Stomach smooth muscle (tissue), 2 donors: ENCODE results near the gene CREM.

ENCODE experiments used
- H3K27ac ChIP-seq: one replicate; pipeline ENCODE4 v1.7.0; 2013; ENCODE audit warnings: mild to moderate bottlenecking, low read length, inconsistent platforms
- H3K27me3 ChIP-seq, 2 donors: one replicate each; pipeline ENCODE4 v1.7.0; 2013; ENCODE audit warnings: low read length in 2 of 2; ENCODE audit not compliant: insufficient read depth in 2 of 2, control insufficient read depth in 1 of 2
- H3K36me3 ChIP-seq, 2 donors: one replicate each; pipeline ENCODE4 v1.7.0; 2013; ENCODE audit warnings: low read length in 2 of 2; ENCODE audit not compliant: control insufficient read depth in 2 of 2, insufficient read depth in 2 of 2
- H3K4me1 ChIP-seq: one replicate; pipeline ENCODE4 v1.7.0; 2013; ENCODE audit warnings: low read length; ENCODE audit not compliant: control insufficient read depth, insufficient read depth
- H3K4me3 ChIP-seq, 2 donors: one replicate each; pipeline ENCODE4 v1.7.0; 2013; ENCODE audit warnings: low read length in 2 of 2
- H3K9ac ChIP-seq, 2 donors: one replicate each; pipeline ENCODE4 v1.7.0; 2013; ENCODE audit warnings: low read length in 2 of 2, mild to moderate bottlenecking in 1 of 2
- H3K9me3 ChIP-seq, 2 donors: one replicate each; pipeline ENCODE4 v1.7.0; 2013; ENCODE audit warnings: low read length in 2 of 2; ENCODE audit not compliant: control insufficient read depth in 2 of 2
- donor health status: healthy.
- donor health status: Pancreatic carcinoma.

The CREM gene

DNA sequence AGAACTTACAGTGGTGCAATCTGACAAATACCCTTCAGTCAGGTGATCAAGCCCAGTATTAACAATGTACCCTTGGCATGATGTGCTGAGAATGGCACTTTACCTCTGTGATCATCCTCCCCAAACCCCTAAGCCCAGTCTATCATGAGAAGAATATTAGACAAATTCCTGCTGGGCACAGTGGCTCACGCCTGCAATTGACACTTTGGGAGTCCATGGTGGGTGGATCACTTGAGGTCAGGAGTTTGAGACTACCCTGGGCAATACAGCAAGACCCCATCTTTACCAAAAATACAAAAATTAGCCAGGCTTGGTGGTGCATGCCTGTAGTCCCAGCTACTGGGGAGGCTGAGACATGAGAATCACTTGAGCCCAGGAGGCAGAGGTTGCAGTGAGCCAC lies 29.1 kb upstream of the CREM start:
- no peak overlapping the region for H3K9ac ChIP-seq
- H3K9me3 ChIP-seq: no peaks in the 10 kb centered on the region
- H3K4me3 ChIP-seq: no peak overlapping the region
- no peaks in the 10 kb centered on the region for H3K4me1 ChIP-seq
- no peaks in the 10 kb centered on the region for H3K36me3 ChIP-seq
- peaks cover 0 to 3% of the 10 kb centered on the region in 2 donors for H3K27me3 ChIP-seq
- H3K27ac ChIP-seq: no peak overlapping the region

DNA sequence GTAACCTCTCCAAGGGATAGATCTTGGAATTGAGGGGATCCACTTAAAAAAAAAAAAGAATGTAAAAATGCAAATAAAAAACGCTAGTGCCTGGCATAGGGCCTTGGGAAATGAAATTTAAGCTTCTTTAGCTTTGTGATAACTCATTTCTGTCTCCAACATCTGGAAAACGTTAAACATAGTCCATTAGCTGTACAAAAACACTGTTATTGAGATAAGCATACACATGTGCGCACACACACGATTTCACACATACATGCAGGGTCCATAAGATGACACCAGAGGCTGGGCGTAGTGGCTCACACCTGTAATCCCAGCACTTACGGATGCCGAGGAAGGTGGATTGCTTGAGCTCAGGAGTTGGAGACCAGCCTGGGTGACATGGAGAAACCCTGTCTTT lies 22.8 kb upstream of the CREM start:
- no peaks in the 10 kb centered on the region for H3K27me3 ChIP-seq
- H3K4me1 ChIP-seq: no peaks in the 10 kb centered on the region
- no peaks in the 10 kb centered on the region for H3K36me3 ChIP-seq
- H3K4me3 ChIP-seq: no peak overlapping the region
- no peaks in the 10 kb centered on the region for H3K9me3 ChIP-seq
- no peak overlapping the region for H3K9ac ChIP-seq
- H3K27ac ChIP-seq: no peak overlapping the region

GRCh38 chr10:35112571-35112970 lies 14.1 kb upstream of the CREM start:
- Histone ChIP-seq H3K4me1 (no peaks in the 10 kb centered on the region), H3K9me3 (no peaks in the 10 kb centered on the region), H3K36me3 (no peaks in the 10 kb centered on the region), H3K9ac (no peak overlapping the region), H3K27ac (no peak overlapping the region), H3K4me3 (no peak overlapping the region), H3K27me3 (no peaks in the 10 kb centered on the region)

GRCh38 chr10:35119378-35119777 lies 7.3 kb upstream of the CREM start:
- Histone ChIP-seq H3K27ac (no peak overlapping the region), H3K4me3 (no peak overlapping the region), H3K36me3 (no peaks in the 10 kb centered on the region), H3K9ac (no peak overlapping the region), H3K27me3 (no peaks in the 10 kb centered on the region), H3K4me1 (no peaks in the 10 kb centered on the region), H3K9me3 (no peaks in the 10 kb centered on the region)

- H3K4me3 ChIP-seq: no peak overlapping the region
- H3K27ac ChIP-seq: no peak overlapping the region
- H3K4me1 ChIP-seq: no peaks in the 10 kb centered on the region
- H3K9ac ChIP-seq: no peak overlapping the region
- no peaks in the 10 kb centered on the region for H3K27me3 ChIP-seq
- H3K9me3 ChIP-seq: no peaks in the 10 kb centered on the region
- H3K36me3 ChIP-seq: no peaks in the 10 kb centered on the region
Measured at GRCh38 chr10:35124540-35124939, 2.1 kb upstream of the CREM start.

DNA sequence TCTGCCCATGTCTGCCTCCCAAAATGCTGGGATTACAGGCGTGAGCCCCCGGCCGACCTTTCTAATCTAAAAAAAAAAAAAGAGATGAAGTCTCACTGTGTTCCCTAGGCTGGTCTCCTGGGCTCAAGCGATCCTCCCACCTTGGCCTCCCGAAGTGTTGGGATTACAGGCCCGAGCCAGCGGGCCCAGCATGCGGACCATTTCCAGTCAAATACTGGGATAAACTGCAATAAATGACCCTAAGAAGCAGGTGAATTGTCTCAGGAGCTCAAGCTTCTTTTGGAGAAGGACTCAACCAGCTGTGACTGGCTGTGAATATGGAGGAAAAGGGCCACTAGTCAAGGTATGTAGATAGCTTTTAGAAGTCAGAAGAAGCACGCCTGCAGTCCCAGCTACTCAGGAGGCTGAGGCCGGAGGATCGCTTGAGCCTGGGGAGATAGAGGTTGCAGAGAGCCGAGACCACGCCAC lies 550 bp upstream of the CREM start:
- Histone ChIP-seq H3K27ac (peak overlapping the region; percentile 100), H3K4me3 (peak overlapping the region in 1 of 2 donors; percentile 93), H3K27me3 (no peaks in the 10 kb centered on the region), H3K36me3 (no peaks in the 10 kb centered on the region), H3K4me1 (no peaks in the 10 kb centered on the region), H3K9ac (peak overlapping the region; percentile 23 to 79), H3K9me3 (no peaks in the 10 kb centered on the region)

GRCh38 chr10:35127289-35127891 lies 744 bp downstream of the CREM start:
- Histone ChIP-seq H3K9me3 (no peaks in the 10 kb centered on the region), H3K4me1 (no peaks in the 10 kb centered on the region), H3K9ac (peak overlapping the region; percentile 90 to 99), H3K36me3 (no peaks in the 10 kb centered on the region), H3K27ac (peak overlapping the region; percentile 100), H3K27me3 (no peaks in the 10 kb centered on the region), H3K4me3 (peak overlapping the region; percentile 69 to 93)

GRCh38 chr10:35129185-35129674 lies 2.6 kb downstream of the CREM start:
- no peaks in the 10 kb centered on the region for H3K9me3 ChIP-seq
- no peak overlapping the region for H3K9ac ChIP-seq
- no peak overlapping the region for H3K27ac ChIP-seq
- no peaks in the 10 kb centered on the region for H3K27me3 ChIP-seq
- H3K4me3 ChIP-seq: no peak overlapping the region
- no peaks in the 10 kb centered on the region for H3K36me3 ChIP-seq
- H3K4me1 ChIP-seq: no peaks in the 10 kb centered on the region

DNA sequence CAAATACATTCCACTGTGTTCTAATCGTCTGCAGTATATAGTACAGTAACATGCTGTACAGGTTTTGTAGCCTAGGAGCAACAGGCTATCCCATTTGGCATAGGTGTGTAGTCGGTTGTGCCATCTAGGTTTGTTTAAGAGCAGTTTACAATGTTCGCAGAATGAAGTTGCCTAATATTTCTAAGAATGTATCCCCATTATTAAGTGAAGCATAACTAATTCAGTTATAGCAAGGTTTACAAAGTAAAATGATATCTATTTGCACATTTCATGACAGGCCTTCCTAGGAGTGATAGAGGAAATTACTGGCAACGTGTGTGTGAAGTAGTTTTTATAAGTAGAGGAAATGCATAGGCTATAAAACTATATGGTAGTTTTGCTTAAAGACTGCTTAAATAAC lies 4.0 kb downstream of the CREM start:
- Histone ChIP-seq H3K9me3 (no peaks in the 10 kb centered on the region), H3K4me1 (no peaks in the 10 kb centered on the region), H3K36me3 (no peaks in the 10 kb centered on the region), H3K27me3 (no peaks in the 10 kb centered on the region), H3K27ac (no peak overlapping the region), H3K4me3 (no peak overlapping the region), H3K9ac (no peak overlapping the region)

DNA sequence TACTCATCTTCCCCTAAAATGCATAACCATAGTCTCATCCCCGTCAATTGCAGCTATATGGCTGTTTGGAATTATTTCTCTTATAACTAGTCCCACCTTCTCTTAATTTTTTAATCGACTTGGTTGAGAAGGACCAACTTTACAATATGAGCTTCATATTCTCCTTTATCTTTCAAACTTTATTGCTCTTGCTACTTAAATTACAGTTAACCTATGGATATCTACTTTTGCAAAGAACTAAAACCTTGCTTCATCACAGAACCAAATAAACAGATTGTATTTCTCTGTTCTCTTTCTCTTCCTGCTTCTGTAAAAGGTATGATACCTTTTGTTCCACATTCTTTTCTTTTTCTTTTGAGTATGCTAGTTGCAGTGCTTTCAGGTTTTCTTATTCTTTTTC lies 6.1 kb downstream of the CREM start:
- no peaks in the 10 kb centered on the region for H3K27me3 ChIP-seq
- no peak overlapping the region for H3K27ac ChIP-seq
- no peaks in the 10 kb centered on the region for H3K4me1 ChIP-seq
- H3K9ac ChIP-seq: no peak overlapping the region
- H3K9me3 ChIP-seq: no peaks in the 10 kb centered on the region
- H3K36me3 ChIP-seq: no peaks in the 10 kb centered on the region
- no peak overlapping the region for H3K4me3 ChIP-seq

GRCh38 chr10:35133586-35133985 lies 6.9 kb downstream of the CREM start:
- no peak overlapping the region for H3K9ac ChIP-seq
- H3K36me3 ChIP-seq: no peaks in the 10 kb centered on the region
- H3K27me3 ChIP-seq: no peaks in the 10 kb centered on the region
- H3K27ac ChIP-seq: no peak overlapping the region
- H3K9me3 ChIP-seq: no peaks in the 10 kb centered on the region
- H3K4me1 ChIP-seq: no peaks in the 10 kb centered on the region
- H3K4me3 ChIP-seq: no peak overlapping the region
